Uterus (tissue), 2 donors: ENCODE measurements around the gene TRAF2.

Experiments
- CTCF ChIP-seq, 4 experiments: fragments of 200-600 bp in 2 of 4; fragments of 450-650 bp in 2 of 4; sonication (generic) in 2 of 4; IDR thresholded peaks; one replicate each; pipeline ENCODE4 v1.5.1; 2016 to 2019; ENCODE audit warnings: antibody characterized with exemption in 4 of 4, mild to moderate bottlenecking in 2 of 4, moderate library complexity in 1 of 4
- POLR2A ChIP-seq, 2 donors: fragments of 450-650 bp; IDR thresholded peaks; one replicate each; pipeline ENCODE4 v1.6.1; 2016; ENCODE audit warnings: antibody characterized with exemption in 2 of 2, mild to moderate bottlenecking in 1 of 2, moderate library complexity in 1 of 2

- no peak for TF ChIP-seq POLR2A (IDR thresholded peaks at IDR 0.05)
- no peak for TF ChIP-seq CTCF (IDR thresholded peaks at IDR 0.05)
Observed at GRCh38 chr9:136839229-136840139, 46.8 kb upstream of the TRAF2 start.
